Transverse colon (tissue), 4 donors: Measurements from ENCODE around the gene WDR77. TPM values are rescaled to one million over a fixed set of nuclear protein-coding genes. Genes with fewer than 3 reads are reported as not detected.
A peak's percentile ranks its signal among the peaks of the same experiment; 100 is the strongest.

Experiments used
- DNase-seq: peaks from one replicate; pipeline ENCODE4 v3.0.0-alpha.2; 2019
- H3K27ac ChIP-seq, 4 donors: fragments of 200-600 bp; sonication (generic); 2 replicates each; pipeline ENCODE4 v1.5.1; 2016 to 2018; ENCODE audit warnings: inconsistent platforms in 4 of 4
- H3K27me3 ChIP-seq: fragments of 200-600 bp; sonication (generic); 2 replicates; pipeline ENCODE4 v1.5.1; 2017; ENCODE audit warnings: inconsistent platforms
- H3K36me3 ChIP-seq, 4 donors: fragments of 200-600 bp; sonication (generic); 2 replicates each; pipeline ENCODE4 v1.5.1; 2017 to 2019; ENCODE audit warnings: inconsistent platforms in 4 of 4
- H3K4me1 ChIP-seq, 4 donors: fragments of 200-600 bp; sonication (generic); 2 replicates each; pipeline ENCODE4 v1.5.1; 2017 to 2020; ENCODE audit warnings: inconsistent platforms in 4 of 4
- H3K4me3 ChIP-seq, 4 donors: fragments of 200-600 bp; sonication (generic); 1 replicate in 1 of 4; 2 replicates in 3 of 4; pipeline versions ENCODE4 v1.5.1 to v1.6.1; 2017 to 2019; ENCODE audit warnings: inconsistent platforms in 4 of 4
- H3K9me3 ChIP-seq, 2 donors: fragments of 200-600 bp; sonication (generic); 2 replicates each; pipeline ENCODE4 v1.5.1; 2017 to 2019; ENCODE audit warnings: inconsistent platforms in 2 of 2
- CTCF ChIP-seq, 5 experiments: fragments of 200-600 bp in 3 of 5; fragments of 450-650 bp in 2 of 5; sonication (generic) in 3 of 5; IDR thresholded peaks; 1 replicate in 2 of 5; 2 replicates in 3 of 5; pipeline ENCODE4 v1.5.1; 2016 to 2017; ENCODE audit warnings: antibody characterized with exemption in 5 of 5, inconsistent platforms in 3 of 5, mild to moderate bottlenecking in 2 of 5, moderate library complexity in 1 of 5
- EP300 ChIP-seq: sonication (generic); formaldehyde crosslinking; IDR thresholded peaks from one replicate; pipeline ENCODE4 v1.6.1; 2017; ENCODE audit warnings: antibody characterized with exemption, low read depth
- POLR2A ChIP-seq: fragments of 450-650 bp; IDR thresholded peaks from one replicate; pipeline ENCODE4 v1.6.1; 2016; ENCODE audit warnings: antibody characterized with exemption, mild to moderate bottlenecking, moderate library complexity
- POLR2AphosphoS5 ChIP-seq, 3 donors: sonication (generic); formaldehyde crosslinking; IDR thresholded peaks; one replicate each; pipeline ENCODE4 v1.6.1; 2016; ENCODE audit warnings: antibody characterized with exemption in 3 of 3
- WGBS, 2 donors: methylation state at CpG; one replicate each; pipeline ENCODE4 v1.1.5; 2018; ENCODE audit warnings: low coverage in 1 of 2; 5-methylcytosine and 5-hydroxymethylcytosine counted together
- in situ Hi-C, 4 donors: fragments of 200-750 bp; cut with MboI; loops; one replicate each; pipeline versions ENCODE4 v1.15.0 to v1.15.1; 2017; ENCODE audit warnings: low sequenced_read_pairs in 3 of 4, low pct_ligation_motif_present in 1 of 4, low pct_unique_long_range_greater_than_20kb in 1 of 4
- intact Hi-C: fragments of 100-400 bp; cut with DNase I; formaldehyde crosslinking; loops from one replicate; pipeline ENCODE4 v1.15.1; 2023; ENCODE audit warnings: low total_unique reads
- total RNA-seq, 4 donors: library from RNA; depleted of rRNA; stranded (reverse); fragments of >200 nt; gene quantifications; one replicate each; pipeline ENCODE4 v1.1.0, GENCODE V29; 2016

Gene WDR77
- total RNA-seq, 4 donors from 2014 or later = 10.7 to 46.0 (median 21.8) TPM

- intact Hi-C loops = loop anchor here (5.0 kb wide), 1 partner anchor 287 kb away; no protein-coding TSS in a partner anchor
Measured at GRCh38 chr1:111480674-111481073, 31.6 kb upstream of the WDR77 start.

GRCh38 chr1:111476761-111477309 lies 27.8 kb upstream of the WDR77 start:
- Histone ChIP-seq H3K4me3 (no peak overlapping the region), H3K9me3 (no peaks in the 10 kb centered on the region), H3K36me3 (no peaks in the 10 kb centered on the region), H3K4me1 (peaks cover 0 to 10% (median under 1%) of the 10 kb centered on the region in 4 donors), H3K27me3 (no peaks in the 10 kb centered on the region), H3K27ac (peak overlapping the region; percentile 5 to 43 (median 21))
- no peak for DNase-seq
- no peak for TF ChIP-seq CTCF (IDR thresholded peaks at IDR 0.05)
- TF ChIP-seq POLR2A = peak; percentile 21
- WGBS, 2 donors = 72% methylated on average over 2 of the region's 2 CpGs; no CpG with 5 or more reads in 1 of the 2 donors
- in situ Hi-C loops (loop anchor here in 2 of 4 donors (25.0 kb wide), 2 partner anchors 260 to 885 kb away; partner anchors contain the start of gene INKA2 (in 1 of the 2)), intact Hi-C loops (no loop called here)

More at GRCh38 chr1:111480674-111481073, 31.6 kb upstream of the WDR77 start:
- Histone ChIP-seq H3K36me3 (no peaks in the 10 kb centered on the region), H3K9me3 (no peaks in the 10 kb centered on the region), H3K27me3 (no peaks in the 10 kb centered on the region), H3K4me3 (no peak overlapping the region), H3K27ac (peak overlapping the region in 1 of 4 donors; percentile 19), H3K4me1 (peaks cover 0 to 11% (median 2%) of the 10 kb centered on the region in 4 donors)
- TF ChIP-seq EP300 = no peak
- TF ChIP-seq POLR2A = no peak
- TF ChIP-seq CTCF (IDR thresholded peaks at IDR 0.05) = no peak
- no peak for TF ChIP-seq POLR2AphosphoS5 (IDR thresholded peaks at IDR 0.05)
- WGBS, 2 donors = 67 to 75% methylated on average over 1 of the region's 1 CpG
- in situ Hi-C loops = loop anchor here (10.0 to 25.0 kb wide), 4 partner anchors 257 to 882 kb away; partner anchors contain the start of genes DDX20 (in 1 of the 4) and INKA2 (in 1 of the 4)
- DNase-seq = no peak

GRCh38 chr1:111476214-111476613 lies 27.2 kb upstream of the WDR77 start:
- in situ Hi-C loops = loop anchor here in 2 of 4 donors (25.0 kb wide), 2 partner anchors 261 to 886 kb away; partner anchors contain the start of gene INKA2 (in 1 of the 2)
- H3K27ac ChIP-seq = peak overlapping the region; percentile 5 to 43 (median 21)

GRCh38 chr1:111475701-111476100 lies 26.6 kb upstream of the WDR77 start:
- Histone ChIP-seq H3K4me3 (no peak overlapping the region), H3K27ac (peak overlapping the region in 3 of 4 donors; percentile 13 to 43 (median 29)), H3K4me1 (peaks cover 0 to 8% (median 0%) of the 10 kb centered on the region in 4 donors), H3K27me3 (no peaks in the 10 kb centered on the region), H3K36me3 (no peaks in the 10 kb centered on the region), H3K9me3 (no peaks in the 10 kb centered on the region)
- TF ChIP-seq CTCF (IDR thresholded peaks at IDR 0.05) (no peak), EP300 (no peak), POLR2AphosphoS5 (IDR thresholded peaks at IDR 0.05) (no peak), POLR2A (no peak)
- DNase-seq = no peak
- in situ Hi-C loops (loop anchor here in 2 of 4 donors (25.0 kb wide), 2 partner anchors 262 to 887 kb away; partner anchors contain the start of gene INKA2 (in 1 of the 2)), intact Hi-C loops (no loop called here)
- WGBS, 2 donors = 73 to 81% methylated on average over 2 to 5 of the region's 5 CpGs

More at GRCh38 chr1:111476214-111476613, 27.2 kb upstream of the WDR77 start:
- H3K36me3 ChIP-seq = no peaks in the 10 kb centered on the region
- no peak for DNase-seq
- TF ChIP-seq EP300 (no peak), CTCF (IDR thresholded peaks at IDR 0.05) (no peak), POLR2AphosphoS5 (IDR thresholded peaks at IDR 0.05) (no peak), POLR2A (no peak)
- no peak overlapping the region for H3K4me3 ChIP-seq
- no peaks in the 10 kb centered on the region for H3K9me3 ChIP-seq
- H3K4me1 ChIP-seq = peaks cover 0 to 8% (median 0%) of the 10 kb centered on the region in 4 donors
- intact Hi-C loops = no loop called here
- H3K27me3 ChIP-seq = no peaks in the 10 kb centered on the region
